C4-2B (cell line): Measurements from ENCODE around the gene GPATCH1.
"Not testable (repeated sequence)": the region's sequence is repeated elsewhere in the genome, so short reads cannot be mapped to it uniquely, and the experiment has no call there.

Source experiments
- H3K27ac ChIP-seq: fragments of 450-650 bp; 2 replicates; pipeline ENCODE4 v1.5.1; 2017
- CTCF ChIP-seq: fragments of 450-650 bp; conservative IDR thresholded peaks from 2 replicates; pipeline ENCODE4 v1.5.1; 2017; ENCODE audit warnings: mild to moderate bottlenecking
- ZFX ChIP-seq: fragments of 450-650 bp; IDR thresholded peaks from 2 replicates; pipeline ENCODE4 v1.6.1; 2017

GPATCH1 gene

GRCh38 chr19:33124207-33125098, 43.5 kb downstream of the GPATCH1 start:
- no peak overlapping the region for H3K27ac ChIP-seq
- TF ChIP-seq ZFX: no peak
- no peak for TF ChIP-seq CTCF

- TF ChIP-seq ZFX (no peak), CTCF (peak; percentile 95)
- H3K27ac ChIP-seq: no peak overlapping the region
These were observed 45.0 kb downstream of the GPATCH1 start for GRCh38 chr19:33125929-33126388.

- not testable (repeated sequence) for H3K27ac ChIP-seq
These were observed 45.7 kb downstream of the GPATCH1 start for GRCh38 chr19:33126712-33127111.

GRCh38 chr19:33129901-33130300, 48.9 kb downstream of the GPATCH1 start:
- no peak for TF ChIP-seq CTCF
- no peak for TF ChIP-seq ZFX
- H3K27ac ChIP-seq: no peak overlapping the region

- H3K27ac ChIP-seq: no peak overlapping the region
- TF ChIP-seq ZFX (no peak), CTCF (no peak)
These were observed 49.5 kb downstream of the GPATCH1 start for GRCh38 chr19:33130433-33130832.

GRCh38 chr19:33132021-33132420, 51.0 kb downstream of the GPATCH1 start, which contains the start of gene WDR88:
Gene WDR88, plus strand, starts transcription at chr19:33132114. Its CDS starts 56 bp downstream, at chr19:33132170.
- H3K27ac ChIP-seq: no peak within 1 kb of the TSS
- TF ChIP-seq CTCF (no peak), ZFX (no peak)

GRCh38 chr19:33132425-33132824, 51.4 kb downstream of the GPATCH1 start:
- TF ChIP-seq CTCF: no peak; the same call in 1 of the 2 replicates
- TF ChIP-seq ZFX: no peak
- no peak overlapping the region for H3K27ac ChIP-seq
